Caki2 (cell line): ENCODE data around the gene OR4D1. TPM values are rescaled to one million over a fixed set of nuclear protein-coding genes. Genes with fewer than 3 reads are reported as not detected.

Experiments
- DNase-seq: peaks from one replicate; pipeline ENCODE4 v3.0.0-alpha.2; 2015; ENCODE audit warnings: low read depth
- in situ Hi-C: cut with HindIII; loops from 2 replicates; pipeline ENCODE4 v1.10.0; 2016; ENCODE audit warnings: low sequenced_read_pairs, low pct_unique_long_range_greater_than_20kb, mixed read lengths
- total RNA-seq: library from RNA; depleted of rRNA; stranded (reverse); fragments of >200 nt; shearing (Covaris generic); gene quantifications from 2 replicates; pipeline ENCODE4 v1.2.3, GENCODE V29; 2014; ENCODE audit warnings: low replicate concordance

OR4D1 gene
- total RNA-seq, 1 experiment from 2014 or later = not detected

DNA sequence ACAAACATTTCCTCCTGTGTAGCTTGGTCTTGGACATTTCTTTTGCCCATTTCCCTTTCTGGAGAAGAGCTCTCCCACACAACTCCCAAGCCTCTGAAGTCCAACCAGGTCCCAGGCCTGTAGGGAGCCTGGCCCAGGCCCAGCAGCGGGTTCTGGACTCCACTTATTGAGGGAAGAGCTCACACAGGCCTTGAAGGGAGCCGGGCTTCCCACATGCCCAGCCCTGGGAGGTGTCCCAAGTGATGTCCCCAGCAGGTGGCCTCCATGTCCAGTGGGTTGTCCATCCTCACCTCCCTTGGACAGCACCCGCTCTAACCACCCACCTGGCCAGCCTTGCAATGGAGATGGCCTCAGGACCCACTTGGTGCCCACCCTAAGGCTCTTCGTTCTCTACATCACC, 38.4 kb downstream of the OR4D1 start:
- in situ Hi-C loops = no loop called here
- no peak for DNase-seq

DNA sequence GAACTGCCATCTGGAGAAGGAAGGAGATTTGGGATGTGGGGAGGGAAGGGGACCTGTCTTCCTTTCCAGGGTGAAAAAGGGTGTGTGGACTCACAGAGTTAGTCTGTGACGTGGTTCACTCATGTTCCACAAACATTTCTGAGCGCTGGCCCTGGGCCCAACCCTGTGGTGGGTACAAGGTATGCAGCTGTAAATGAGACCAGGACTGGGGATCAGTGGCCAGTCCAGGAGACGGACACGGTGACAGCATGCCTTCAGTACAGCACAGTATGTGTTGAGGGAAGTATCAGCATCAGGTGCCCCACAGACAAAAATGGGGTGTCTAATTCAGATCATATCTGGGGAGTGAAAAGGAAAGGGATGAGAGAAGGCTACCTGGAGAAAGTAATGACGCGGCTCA, 38.9 kb downstream of the OR4D1 start:
- in situ Hi-C loops = no loop called here
- no peak for DNase-seq

DNA sequence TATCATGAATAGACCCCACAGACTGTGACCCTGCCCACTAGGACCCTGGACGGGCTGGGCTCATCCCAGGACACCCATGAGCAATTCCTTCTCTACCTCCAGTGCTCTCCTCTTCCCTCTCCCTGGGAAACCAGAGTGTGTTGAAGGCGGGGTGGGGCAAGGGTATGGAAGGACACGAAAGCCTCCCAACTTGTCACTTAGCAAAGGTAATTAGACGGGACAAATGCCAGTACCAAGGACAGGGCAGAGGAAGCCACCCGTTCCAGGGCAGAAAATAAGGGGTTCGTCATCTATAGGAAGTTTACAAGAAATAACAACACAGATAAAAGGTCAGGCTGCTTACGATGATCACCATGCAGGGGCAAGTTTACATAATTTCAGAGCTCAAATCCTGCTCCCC, 39.5 kb downstream of the OR4D1 start:
- DNase-seq = no peak
- in situ Hi-C loops = no loop called here

DNA sequence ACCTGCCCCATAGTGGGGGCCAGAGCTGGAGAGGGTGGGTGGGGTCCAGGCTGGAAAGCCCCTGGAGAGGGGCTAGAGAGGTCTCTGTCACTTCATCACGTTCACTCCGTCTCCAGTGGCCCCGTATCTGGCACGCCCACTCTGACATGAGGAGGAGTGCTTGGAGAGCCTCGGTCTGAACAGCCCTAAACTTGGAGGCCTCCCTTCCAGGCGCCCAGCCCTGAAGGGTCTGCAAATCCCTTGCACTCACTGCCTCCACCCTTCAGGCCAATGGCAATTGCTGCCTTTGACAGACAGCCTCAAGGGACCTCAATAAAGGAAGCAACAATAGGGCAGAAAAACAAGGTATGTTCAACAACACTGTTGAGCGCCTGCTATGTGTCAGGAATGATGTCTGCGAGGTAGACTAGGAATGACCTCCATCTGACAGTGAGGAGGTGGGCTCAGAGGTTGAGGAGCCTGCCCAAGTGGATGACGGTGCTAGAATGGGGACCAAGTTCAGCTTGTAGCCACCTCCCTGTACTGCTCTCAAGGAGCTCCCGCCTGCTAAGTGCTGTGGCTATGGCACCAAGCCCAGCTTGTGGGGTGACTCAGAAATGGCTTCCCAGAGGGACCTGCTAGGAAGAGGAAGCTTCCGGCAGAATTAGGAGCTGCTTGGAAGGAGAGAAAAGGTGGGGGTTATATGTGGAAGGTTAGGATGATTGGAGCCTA, 41.4 kb downstream of the OR4D1 start:
- peak; percentile 32 for DNase-seq
- in situ Hi-C loops = no loop called here

DNA sequence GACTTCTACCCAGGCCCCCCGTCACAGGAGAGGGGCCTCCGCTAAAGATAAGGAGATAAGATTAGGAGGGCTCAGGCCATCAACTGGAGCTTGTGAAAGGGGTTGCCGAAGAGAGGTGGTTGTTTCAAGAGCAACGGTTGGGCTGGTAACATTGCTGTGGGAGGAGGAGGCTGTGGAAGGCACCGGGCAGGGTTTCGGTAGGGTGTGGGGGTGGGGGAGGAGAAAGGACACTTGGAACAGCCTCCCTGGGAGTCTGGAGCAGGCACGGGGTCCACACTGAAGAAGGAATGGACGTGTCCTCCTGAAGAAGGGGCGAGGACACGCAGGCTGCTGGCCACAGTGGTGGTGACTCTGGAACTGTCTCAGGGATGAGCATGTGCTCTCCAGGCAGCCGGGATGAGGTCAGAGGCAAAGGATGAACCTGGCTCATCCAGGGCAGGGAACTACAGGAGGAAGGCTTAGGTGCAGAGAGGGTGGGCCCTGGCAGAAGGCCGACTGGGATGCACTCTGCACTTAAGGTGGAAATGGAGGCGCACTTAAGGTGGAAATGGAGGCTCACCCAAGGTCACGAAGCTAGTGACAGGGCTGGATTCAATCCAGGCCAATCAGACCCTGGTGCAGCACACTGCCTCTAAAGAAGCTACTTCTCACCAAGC, 43.2 kb downstream of the OR4D1 start:
- in situ Hi-C loops = no loop called here
- DNase-seq = no peak

DNA sequence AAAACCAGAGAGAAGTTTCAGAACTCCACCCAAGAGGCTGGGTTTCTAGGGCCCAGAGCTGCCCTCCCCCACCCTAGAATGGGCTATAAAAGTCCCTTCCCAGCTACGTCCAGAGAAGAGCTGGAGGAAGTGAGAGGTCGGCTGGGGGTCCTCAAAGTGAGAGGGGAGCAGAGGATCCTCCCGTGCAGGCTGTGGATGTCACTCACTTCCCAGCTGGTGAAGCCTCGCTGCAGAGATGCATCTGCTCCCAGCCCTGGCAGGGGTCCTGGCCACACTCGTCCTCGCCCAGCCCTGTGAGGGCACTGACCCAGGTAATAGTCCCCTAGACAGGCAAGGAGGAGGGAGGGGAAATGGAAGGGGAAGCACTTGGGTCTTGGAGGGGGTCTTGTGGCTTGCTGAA, 44.4 kb downstream of the OR4D1 start, which contains the start of gene EPX:
Gene EPX, plus strand, starts transcription at position 115 of the 400 bp plus-strand sequence. Its CDS starts 121 bp downstream, at position 236.
- in situ Hi-C loops = no loop called here
- DNase-seq = no peak

DNA sequence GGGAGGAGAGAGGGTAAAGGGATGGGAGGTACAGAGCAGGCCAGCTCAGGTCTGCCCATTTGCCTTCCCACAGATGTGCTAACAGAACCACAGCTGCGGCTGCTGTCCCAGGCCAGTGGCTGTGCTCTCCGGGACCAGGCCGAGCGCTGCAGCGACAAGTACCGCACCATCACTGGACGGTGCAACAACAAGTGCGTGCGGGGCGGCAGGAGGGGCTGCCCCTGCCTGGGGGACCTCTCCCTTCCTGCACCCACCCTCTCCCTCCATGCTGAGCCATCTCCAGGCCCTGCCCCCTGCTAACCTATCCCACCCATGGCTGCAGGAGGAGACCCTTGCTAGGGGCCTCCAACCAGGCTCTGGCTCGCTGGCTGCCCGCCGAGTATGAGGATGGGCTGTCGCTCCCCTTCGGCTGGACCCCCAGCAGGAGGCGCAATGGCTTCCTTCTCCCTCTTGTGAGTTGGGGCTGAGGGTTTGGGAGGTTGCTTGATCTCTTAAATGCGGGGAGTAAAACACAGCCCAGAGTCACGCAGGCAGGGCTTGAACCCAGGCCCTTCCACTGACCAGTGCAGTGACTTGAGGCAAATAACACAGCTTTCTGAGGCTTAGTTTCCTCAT, 45.6 kb downstream of the OR4D1 start:
- in situ Hi-C loops = no loop called here
- DNase-seq = no peak

DNA sequence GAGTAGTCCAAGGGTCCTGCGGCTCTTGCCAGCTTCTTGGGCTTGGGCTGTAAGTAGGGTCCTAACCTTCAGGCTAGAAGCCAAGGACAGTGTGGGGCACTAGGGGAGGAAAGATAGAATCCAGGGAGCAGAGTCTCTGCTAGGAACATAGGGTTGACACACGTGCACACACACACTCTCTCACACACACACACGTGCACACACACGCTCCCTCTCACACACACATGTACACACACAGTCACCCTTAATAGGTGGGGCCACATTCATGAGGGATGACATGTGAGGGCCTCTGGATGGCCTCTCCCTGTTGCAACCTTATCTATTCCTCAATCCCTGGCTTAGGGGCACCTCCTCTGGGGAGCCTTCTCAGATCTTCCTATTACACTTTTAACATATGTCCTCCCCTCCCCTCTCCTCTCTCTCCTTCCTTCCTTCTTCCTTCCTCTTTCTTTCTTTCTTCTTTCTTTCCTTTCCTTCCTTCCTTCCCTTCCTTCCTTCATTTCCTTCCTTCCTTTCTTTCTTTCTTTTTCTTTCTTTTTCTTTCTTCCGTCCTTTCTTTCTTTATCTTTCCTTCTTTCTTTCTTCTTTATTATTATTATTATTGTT, 47.4 kb downstream of the OR4D1 start:
- DNase-seq = no peak
- in situ Hi-C loops = no loop called here

DNA sequence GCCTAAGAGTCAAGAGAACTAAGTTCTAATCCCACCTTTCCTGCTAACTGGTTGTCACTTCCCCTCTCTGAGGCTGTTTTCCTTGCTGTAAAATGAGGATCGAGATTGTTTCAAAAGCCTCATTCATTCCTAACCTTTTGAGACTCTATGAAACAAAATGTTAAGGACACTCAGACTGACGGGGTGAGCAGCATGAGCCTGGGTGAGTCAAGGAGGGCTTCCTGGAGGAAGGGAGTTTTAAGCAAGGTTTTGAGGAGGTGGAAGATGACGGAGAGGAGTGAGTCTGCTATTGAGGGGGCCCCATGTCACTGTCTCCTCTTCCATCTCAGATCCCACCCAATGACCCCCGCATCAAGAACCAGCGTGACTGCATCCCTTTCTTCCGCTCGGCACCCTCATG, 48.4 kb downstream of the OR4D1 start:
- in situ Hi-C loops = no loop called here
- no peak for DNase-seq

DNA sequence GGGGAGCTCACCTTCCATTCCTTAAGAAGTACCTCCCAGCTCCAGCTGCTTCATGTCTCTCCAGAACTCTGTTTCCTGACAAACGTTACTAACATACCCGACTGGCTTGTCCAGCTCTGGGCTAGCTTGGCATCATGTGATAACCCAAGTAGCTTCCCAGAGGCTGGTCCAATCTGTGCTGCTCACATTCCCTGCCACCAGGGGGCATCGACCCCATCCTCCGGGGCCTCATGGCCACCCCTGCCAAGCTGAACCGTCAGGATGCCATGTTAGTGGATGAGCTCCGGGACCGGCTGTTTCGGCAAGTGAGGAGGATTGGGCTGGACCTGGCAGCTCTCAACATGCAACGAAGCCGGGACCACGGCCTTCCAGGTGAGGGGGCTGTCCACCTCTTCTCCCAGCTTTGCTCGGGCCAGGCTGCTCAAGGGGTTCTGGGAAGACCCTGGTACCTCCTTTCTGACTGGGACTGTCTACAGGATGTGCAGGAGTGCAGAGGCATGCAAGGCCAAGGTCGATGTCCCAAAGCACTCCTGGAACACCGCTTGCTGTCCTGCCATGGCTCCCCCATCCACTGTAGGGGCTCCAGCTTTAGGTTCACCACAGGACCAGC, 51.9 kb downstream of the OR4D1 start:
- in situ Hi-C loops = no loop called here
- no peak for DNase-seq

DNA sequence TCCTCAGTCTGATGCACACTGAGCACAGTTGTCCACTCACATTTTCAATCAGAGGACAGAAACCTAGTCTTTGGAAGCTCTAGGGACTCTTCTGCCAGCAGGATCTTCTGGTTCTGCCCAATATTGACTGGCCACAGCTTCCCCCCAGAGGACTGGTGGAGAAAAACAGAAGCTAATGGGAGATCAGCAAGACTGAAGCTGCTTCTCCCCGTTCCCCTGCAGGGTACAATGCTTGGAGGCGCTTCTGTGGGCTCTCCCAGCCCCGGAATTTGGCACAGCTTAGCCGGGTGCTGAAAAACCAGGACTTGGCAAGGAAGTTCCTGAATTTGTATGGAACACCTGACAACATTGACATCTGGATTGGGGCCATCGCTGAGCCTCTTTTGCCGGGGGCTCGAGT, 54.7 kb downstream of the OR4D1 start:
- no peak for DNase-seq
- in situ Hi-C loops = no loop called here

DNA sequence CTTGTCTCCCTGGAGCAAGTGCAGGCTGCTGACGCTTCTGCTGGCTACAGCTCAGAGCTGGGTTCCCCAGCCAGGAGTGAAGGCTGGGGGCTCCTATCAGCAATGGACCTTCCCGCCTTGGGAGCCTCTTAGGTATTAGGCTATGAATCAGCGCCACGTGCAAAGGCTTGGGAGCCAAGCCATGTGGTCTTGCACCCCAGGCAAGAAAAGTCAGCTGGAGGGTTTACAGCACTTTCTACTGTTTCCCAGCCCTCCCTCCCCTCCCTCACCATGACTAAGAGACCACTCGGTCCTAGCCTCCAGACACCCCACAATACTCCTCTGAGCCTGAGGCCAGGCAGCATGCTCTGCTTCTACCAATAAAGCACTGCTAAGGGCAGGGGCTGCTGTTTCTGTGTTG, 56.6 kb downstream of the OR4D1 start:
- DNase-seq = no peak
- in situ Hi-C loops = no loop called here

DNA sequence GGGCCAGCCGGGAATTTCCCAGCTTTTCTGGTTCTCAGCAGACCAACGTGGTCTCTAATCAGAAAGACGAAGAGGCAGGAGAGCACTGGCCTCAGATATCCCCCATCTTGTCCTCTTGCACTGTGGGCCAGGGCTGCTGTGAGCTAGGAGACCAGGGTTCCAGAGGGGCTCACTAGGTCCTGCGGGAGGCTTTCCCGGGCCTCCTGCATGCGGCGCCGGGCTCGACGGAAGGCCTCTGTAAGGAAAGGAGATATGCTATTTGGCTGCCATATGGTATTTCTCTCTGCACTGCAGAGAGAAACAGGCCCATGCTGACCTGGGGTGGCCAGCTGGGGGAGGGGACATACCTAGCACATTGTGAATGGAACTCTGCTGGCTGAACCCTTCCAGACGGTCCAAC, 57.8 kb downstream of the OR4D1 start:
- in situ Hi-C loops = no loop called here
- no peak for DNase-seq

DNA sequence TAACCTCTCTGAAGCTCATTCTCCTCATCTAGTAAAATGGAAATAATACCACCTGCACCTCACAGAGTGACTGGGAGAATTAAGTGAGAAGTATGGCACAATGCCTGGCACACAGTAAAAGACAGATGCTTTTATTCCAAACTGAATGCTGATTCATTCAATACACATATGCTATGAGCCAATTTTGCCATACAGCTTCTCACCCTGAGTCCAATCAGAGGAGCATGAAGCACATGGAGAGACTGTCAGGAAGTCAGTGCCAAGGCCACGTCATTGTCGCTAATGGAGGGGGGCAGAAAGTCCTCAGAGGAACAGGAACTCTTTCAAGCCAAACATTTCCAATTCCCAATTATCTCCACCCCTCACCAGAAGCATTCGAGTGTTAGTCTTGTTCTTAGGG, 59.3 kb downstream of the OR4D1 start:
- in situ Hi-C loops = no loop called here
- no peak for DNase-seq

DNA sequence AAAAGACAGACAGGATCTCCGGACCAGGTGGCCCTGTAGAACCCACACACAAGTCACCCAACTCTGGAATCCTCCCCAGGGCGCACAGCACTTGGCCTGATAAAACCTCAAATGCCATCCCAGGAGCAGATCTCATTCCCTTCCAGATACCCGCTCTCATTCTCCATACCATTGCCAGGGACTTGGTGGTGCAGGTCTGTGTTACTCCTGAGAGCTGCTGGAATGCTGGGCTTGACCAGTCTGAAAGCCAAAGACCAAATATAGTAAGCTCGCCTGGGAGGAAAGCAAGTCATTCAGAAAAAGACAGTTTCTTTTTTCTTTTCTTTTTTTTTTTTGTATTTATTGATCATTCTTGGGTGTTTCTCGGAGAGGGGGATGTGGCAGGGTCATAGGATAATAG, 60.2 kb downstream of the OR4D1 start:
- no peak for DNase-seq
- in situ Hi-C loops = no loop called here
